Nephron progenitor cell (in vitro differentiated cells): Measurements from ENCODE around the gene ABCA1.

Source experiments
- DNase-seq: peaks from one replicate; pipeline ENCODE4 v3.0.0; 2021
- H3K27ac Mint-ChIP-seq: 2 replicates; pipeline ENCODE4 v1.8.0; 2021; ENCODE audit warnings: mild to moderate bottlenecking, moderate library complexity, mixed read lengths
- H3K27me3 Mint-ChIP-seq: 2 replicates; pipeline ENCODE4 v1.8.0; 2021; ENCODE audit warnings: mild to moderate bottlenecking, low read depth, mixed read lengths; ENCODE audit not compliant: poor library complexity
- H3K36me3 Mint-ChIP-seq: 2 replicates; pipeline ENCODE4 v1.8.0; 2021; ENCODE audit warnings: low read depth, mixed read lengths
- H3K4me1 Mint-ChIP-seq: 2 replicates; pipeline ENCODE4 v1.8.0; 2021; ENCODE audit warnings: mixed read lengths
- H3K4me3 Mint-ChIP-seq: 2 replicates; pipeline ENCODE4 v1.8.0; 2021; ENCODE audit warnings: mild to moderate bottlenecking, moderate library complexity, mixed read lengths
- H3K9me3 Mint-ChIP-seq: 2 replicates; pipeline ENCODE4 v1.8.0; 2021; ENCODE audit warnings: mild to moderate bottlenecking, moderate library complexity, mixed read lengths
- TF ChIP-seq, protein P1 (sequence below): fragments of 200-600 bp; sonication (generic); IDR thresholded peaks from 2 replicates; pipeline ENCODE4 v1.5.0; 2021; ENCODE audit warnings: antibody characterized with exemption

Gene ABCA1

DNA sequence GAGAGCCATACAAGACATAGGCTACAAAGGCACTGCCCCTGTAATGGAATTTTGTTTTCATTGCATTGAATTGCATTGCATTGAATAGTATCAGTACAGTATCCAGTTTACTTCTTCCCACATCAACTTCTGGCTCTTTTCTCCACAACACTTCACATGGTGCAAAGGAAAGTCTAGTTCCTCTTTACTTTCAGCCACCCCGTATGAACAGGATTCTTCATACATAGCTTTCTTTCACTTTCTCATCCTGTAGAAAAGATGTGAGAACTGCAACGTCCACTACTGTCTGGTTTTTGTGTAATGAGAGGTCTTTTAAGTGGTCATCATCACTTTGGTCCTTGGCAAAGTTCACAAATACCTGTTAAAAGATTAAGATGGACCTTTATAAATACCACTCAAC lies 143.9 kb downstream of the ABCA1 start:
- Mint-ChIP-seq H3K36me3 (peaks cover 52% of the 10 kb centered on the region), H3K27me3 (no peaks in the 10 kb centered on the region), H3K4me3 (no peak overlapping the region), H3K27ac (no peak overlapping the region), H3K4me1 (no peaks in the 10 kb centered on the region), H3K9me3 (no peaks in the 10 kb centered on the region)
- TF ChIP-seq, protein P1, sequence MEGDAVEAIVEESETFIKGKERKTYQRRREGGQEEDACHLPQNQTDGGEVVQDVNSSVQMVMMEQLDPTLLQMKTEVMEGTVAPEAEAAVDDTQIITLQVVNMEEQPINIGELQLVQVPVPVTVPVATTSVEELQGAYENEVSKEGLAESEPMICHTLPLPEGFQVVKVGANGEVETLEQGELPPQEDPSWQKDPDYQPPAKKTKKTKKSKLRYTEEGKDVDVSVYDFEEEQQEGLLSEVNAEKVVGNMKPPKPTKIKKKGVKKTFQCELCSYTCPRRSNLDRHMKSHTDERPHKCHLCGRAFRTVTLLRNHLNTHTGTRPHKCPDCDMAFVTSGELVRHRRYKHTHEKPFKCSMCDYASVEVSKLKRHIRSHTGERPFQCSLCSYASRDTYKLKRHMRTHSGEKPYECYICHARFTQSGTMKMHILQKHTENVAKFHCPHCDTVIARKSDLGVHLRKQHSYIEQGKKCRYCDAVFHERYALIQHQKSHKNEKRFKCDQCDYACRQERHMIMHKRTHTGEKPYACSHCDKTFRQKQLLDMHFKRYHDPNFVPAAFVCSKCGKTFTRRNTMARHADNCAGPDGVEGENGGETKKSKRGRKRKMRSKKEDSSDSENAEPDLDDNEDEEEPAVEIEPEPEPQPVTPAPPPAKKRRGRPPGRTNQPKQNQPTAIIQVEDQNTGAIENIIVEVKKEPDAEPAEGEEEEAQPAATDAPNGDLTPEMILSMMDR = no peak
- DNase-seq = no peak

DNA sequence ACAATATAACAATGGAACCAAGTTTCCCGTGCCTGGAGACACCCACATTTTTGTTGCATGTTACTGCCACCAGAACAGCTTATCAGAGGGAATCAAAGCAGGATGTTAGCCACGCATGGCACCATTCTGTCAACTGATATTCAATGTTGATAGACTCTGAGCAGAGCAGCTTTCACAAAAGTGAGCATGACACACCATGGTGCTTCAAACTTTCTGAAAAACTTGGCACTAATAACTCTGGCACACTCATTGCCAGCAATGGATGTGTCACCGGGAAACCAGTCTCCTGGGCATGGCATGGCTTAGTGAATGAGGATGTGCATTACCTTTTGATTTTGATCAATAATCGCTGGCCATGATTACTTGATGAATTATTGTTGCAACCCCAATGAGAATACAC lies 144.4 kb downstream of the ABCA1 start:
- Mint-ChIP-seq H3K27me3 (no peaks in the 10 kb centered on the region), H3K9me3 (no peaks in the 10 kb centered on the region), H3K36me3 (peaks cover 47% of the 10 kb centered on the region), H3K27ac (no peak overlapping the region), H3K4me3 (no peak overlapping the region), H3K4me1 (no peaks in the 10 kb centered on the region)
- DNase-seq = no peak
- TF ChIP-seq, protein P1 = no peak

DNA sequence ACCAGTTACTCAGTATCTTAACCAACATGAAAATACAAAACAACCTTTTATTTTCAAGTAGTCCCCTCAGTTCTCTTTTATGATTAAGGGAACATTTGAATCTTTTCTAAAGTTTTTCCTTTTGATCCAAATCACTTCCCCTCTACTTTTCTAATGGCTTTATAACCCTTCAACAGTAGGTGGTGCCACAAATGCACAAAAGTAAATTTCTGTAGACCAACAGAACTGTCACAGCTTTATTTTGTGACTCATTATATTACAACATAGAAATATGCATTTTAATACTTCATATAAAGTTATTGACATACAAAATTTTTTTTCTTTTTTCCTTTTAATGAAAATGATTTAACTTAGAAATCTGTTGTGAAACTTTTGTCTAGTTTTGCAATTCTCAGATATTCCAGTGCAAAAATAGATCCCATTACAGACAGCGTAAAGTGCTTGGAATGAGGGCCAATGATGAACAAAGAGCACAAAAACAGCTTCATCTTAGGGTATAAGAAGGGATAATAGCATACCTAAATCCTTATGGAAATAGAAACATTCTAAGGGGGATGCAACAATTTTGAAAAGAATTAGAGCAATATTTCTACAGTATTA lies 147.1 kb downstream of the ABCA1 start:
- H3K27ac Mint-ChIP-seq = no peak overlapping the region
- peaks cover 24% of the 10 kb centered on the region for H3K36me3 Mint-ChIP-seq
- TF ChIP-seq, protein P1 = peak; percentile 22
- DNase-seq = no peak
- no peaks in the 10 kb centered on the region for H3K27me3 Mint-ChIP-seq
- H3K4me3 Mint-ChIP-seq = no peak overlapping the region
- no peaks in the 10 kb centered on the region for H3K4me1 Mint-ChIP-seq
- H3K9me3 Mint-ChIP-seq = no peaks in the 10 kb centered on the region

DNA sequence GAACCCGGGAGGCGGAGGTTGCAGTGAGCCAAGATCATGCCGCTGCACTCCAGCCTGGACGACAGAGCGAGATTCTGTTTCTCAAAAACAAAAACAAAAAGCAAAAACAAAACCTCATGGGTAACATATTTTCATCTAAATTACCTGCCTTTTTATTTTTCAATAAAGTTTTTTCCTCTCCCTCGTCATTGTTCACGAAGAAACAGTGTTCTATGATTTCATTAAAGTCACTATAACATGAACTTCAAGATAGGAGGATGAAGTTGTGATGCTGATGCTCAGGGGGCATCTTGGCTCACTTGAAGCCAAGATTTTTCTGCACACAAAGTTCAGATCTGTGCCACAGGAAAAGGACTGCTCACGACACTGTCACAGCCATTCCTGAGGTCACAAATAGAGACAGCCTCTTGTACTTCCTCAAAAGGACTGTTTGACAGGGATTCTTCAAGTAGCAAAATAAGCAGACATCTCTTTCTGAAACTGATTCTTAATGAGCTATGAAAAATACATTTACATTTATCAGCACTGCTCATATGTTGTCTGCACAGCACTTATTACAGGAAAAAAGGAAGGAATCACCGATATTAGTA lies 147.9 kb downstream of the ABCA1 start:
- Mint-ChIP-seq H3K9me3 (no peaks in the 10 kb centered on the region), H3K4me1 (no peaks in the 10 kb centered on the region), H3K27ac (no peak overlapping the region), H3K27me3 (no peaks in the 10 kb centered on the region), H3K36me3 (peaks cover 17% of the 10 kb centered on the region), H3K4me3 (no peak overlapping the region)
- TF ChIP-seq, protein P1 = no peak
- DNase-seq = no peak

DNA sequence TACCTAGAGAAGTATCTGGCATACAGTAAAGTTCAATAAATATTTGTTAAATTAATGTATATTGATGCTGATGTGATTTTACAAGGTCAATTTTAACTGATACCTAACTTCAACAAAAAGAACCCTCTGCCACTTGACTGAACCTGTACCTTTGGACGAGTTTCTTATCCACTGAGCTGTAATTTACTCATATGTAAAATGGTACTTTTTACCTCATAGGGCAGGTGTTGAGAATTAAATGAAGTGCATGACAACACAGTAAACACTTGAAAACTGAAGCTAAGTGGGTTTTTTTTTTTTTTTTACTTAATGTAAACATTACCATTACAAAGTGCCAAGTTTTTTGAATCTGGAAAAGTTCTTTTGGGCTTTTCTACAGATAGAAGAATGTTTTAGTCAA lies 148.6 kb downstream of the ABCA1 start:
- Mint-ChIP-seq H3K27ac (no peak overlapping the region), H3K9me3 (no peaks in the 10 kb centered on the region), H3K36me3 (peaks cover 12% of the 10 kb centered on the region), H3K4me1 (no peaks in the 10 kb centered on the region), H3K27me3 (no peaks in the 10 kb centered on the region), H3K4me3 (no peak overlapping the region)
- TF ChIP-seq, protein P1 = no peak
- DNase-seq = no peak

- TF ChIP-seq, protein P1 = no peak
- no peak overlapping the region for H3K4me3 Mint-ChIP-seq
- H3K27ac Mint-ChIP-seq = no peak overlapping the region
- H3K36me3 Mint-ChIP-seq = peaks cover 7% of the 10 kb centered on the region
- no peaks in the 10 kb centered on the region for H3K27me3 Mint-ChIP-seq
- DNase-seq = no peak
- no peaks in the 10 kb centered on the region for H3K9me3 Mint-ChIP-seq
- H3K4me1 Mint-ChIP-seq = no peaks in the 10 kb centered on the region
These were observed 149.2 kb downstream of the ABCA1 start for GRCh38 chr9:104778802-104779201.
